Dendritic cell treated with granulocyte-macrophage colony-stimulating factor and Interleukin-4, amounts not matched to agents 40 ng/mL and 50 ng/mL, for 4 days (primary cell): ENCODE data around the gene SERPINA7.
"Not testable (repeated sequence)": the region's sequence is repeated elsewhere in the genome, so short reads cannot be mapped to it uniquely, and the experiment has no call there.

Experiments used
- H3K27ac Mint-ChIP-seq: one replicate; pipeline ENCODE4 v1.8.0; 2022; ENCODE audit warnings: mild to moderate bottlenecking, mixed read lengths
- H3K27me3 Mint-ChIP-seq: one replicate; pipeline ENCODE4 v1.8.0; 2022; ENCODE audit warnings: mild to moderate bottlenecking, mixed read lengths
- H3K36me3 Mint-ChIP-seq: one replicate; pipeline ENCODE4 v1.8.0; 2022; ENCODE audit warnings: low read depth, mixed read lengths
- H3K4me1 Mint-ChIP-seq: one replicate; pipeline ENCODE4 v1.8.0; 2022; ENCODE audit warnings: low read depth, mixed read lengths
- H3K4me3 Mint-ChIP-seq: one replicate; pipeline ENCODE4 v1.8.0; 2022; ENCODE audit warnings: mild to moderate bottlenecking, moderate library complexity, mixed read lengths
- H3K9me3 Mint-ChIP-seq: one replicate; pipeline ENCODE4 v1.8.0; 2022; ENCODE audit warnings: mixed read lengths
- intact Hi-C: fragments of 100-400 bp; cut with micrococcal nuclease; formaldehyde crosslinking; loops from one replicate; pipeline ENCODE4 v1.15.0; 2022

The SERPINA7 gene

DNA sequence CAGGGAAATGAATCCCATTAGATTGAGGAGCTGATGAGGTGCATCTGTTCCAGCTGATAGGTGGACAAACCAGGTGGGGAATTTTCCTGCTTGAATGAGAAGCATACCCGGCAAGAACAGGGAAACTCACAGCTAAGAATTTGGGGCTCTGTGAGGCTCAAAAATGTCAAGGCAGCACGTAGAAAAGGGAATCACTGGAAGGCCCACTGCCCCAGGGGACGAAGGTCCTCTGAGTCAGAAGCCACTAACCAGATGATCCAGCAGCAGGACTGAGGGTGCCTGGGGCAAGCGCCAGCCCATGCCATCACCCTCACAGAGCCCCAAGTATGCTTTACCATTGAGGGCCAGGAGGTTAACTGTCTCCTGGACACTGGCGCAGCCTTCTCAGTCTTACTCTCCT lies 37.9 kb downstream of the SERPINA7 start:
- H3K27me3 Mint-ChIP-seq, H3K4me3 Mint-ChIP-seq, H3K36me3 Mint-ChIP-seq, H3K4me1 Mint-ChIP-seq, H3K9me3 Mint-ChIP-seq, H3K27ac Mint-ChIP-seq, intact Hi-C loops: not testable (repeated sequence)

DNA sequence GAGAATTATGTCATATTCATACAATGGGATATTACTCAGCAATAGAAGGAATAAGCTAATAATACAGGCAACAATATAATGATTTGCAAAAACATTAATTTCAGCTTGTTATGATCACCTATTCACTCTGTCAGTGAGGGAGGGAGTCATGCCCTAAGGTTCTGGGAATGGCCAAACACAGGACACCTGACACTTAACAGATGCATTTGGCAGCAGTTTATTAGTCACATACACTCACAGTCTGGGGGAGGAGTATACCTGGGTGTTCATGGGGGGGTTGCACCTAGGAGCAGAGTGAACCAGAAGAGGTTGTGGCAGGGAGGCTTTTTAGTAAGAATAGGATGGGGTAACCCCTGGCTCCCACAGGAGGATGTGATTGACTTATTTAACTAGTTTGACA lies 38.3 kb downstream of the SERPINA7 start:
- H3K4me1 Mint-ChIP-seq, result no peaks in the 10 kb centered on the region
- intact Hi-C loops, result no loop called here
- H3K9me3 Mint-ChIP-seq, result no peaks in the 10 kb centered on the region
- no peak overlapping the region for H3K4me3 Mint-ChIP-seq
- no peaks in the 10 kb centered on the region for H3K27me3 Mint-ChIP-seq
- H3K27ac Mint-ChIP-seq, result no peak overlapping the region
- H3K36me3 Mint-ChIP-seq, result no peaks in the 10 kb centered on the region

- Mint-ChIP-seq H3K36me3 (no peaks in the 10 kb centered on the region), H3K27ac (no peak overlapping the region), H3K9me3 (no peaks in the 10 kb centered on the region), H3K27me3 (no peaks in the 10 kb centered on the region), H3K4me3 (no peak overlapping the region), H3K4me1 (no peaks in the 10 kb centered on the region)
- intact Hi-C loops, result no loop called here
These were observed 39.2 kb downstream of the SERPINA7 start for GRCh38 chrX:105999294-105999693.

DNA sequence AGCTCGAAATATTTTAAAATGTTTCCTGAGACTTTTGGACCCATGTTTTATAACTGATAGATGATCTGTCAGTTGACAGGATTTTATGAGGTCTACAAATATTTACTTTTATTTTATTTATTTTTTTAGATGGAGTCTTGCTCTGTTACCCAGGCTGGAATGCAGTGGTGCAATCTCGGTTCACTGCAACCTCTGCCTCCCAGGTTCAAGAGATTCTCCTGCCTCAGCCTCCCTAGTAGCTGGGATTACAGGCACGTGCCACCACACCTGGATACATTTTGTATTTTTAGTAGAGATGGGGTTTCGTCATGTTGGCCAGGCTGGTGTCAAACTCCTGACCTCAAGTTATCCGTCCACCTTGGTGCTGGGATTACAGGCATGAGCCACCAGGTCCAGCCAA lies 50.0 kb downstream of the SERPINA7 start:
- H3K36me3 Mint-ChIP-seq, H3K27me3 Mint-ChIP-seq, H3K9me3 Mint-ChIP-seq, H3K4me3 Mint-ChIP-seq, H3K4me1 Mint-ChIP-seq, H3K27ac Mint-ChIP-seq, intact Hi-C loops: not testable (repeated sequence)
